SK-N-MC (cell line): ENCODE results near the gene FIBCD1.

ENCODE experiments used
- DNase-seq: peaks from one replicate; pipeline ENCODE4 v3.0.0-alpha.2; 2011; ENCODE audit warnings: low read depth, low spot score
- H3K27ac ChIP-seq: fragments of 200-600 bp; sonication (generic); 2 replicates; pipeline ENCODE4 v1.5.1; 2016; ENCODE audit warnings: mixed run types
- H3K36me3 ChIP-seq: fragments of 200-600 bp; sonication (generic); 2 replicates; pipeline ENCODE4 v1.6.1; 2017; ENCODE audit warnings: antibody characterized with exemption, low read length, mixed read lengths; ENCODE audit not compliant: insufficient read depth
- H3K4me3 ChIP-seq: fragments of 200-600 bp; sonication (generic); 2 replicates; pipeline ENCODE4 v1.5.1; 2016
- H3K9ac ChIP-seq: fragments of 200-600 bp; sonication (generic); 2 replicates; pipeline ENCODE4 v1.8.0; 2017; ENCODE audit warnings: mixed run types, mixed read lengths; ENCODE audit not compliant: insufficient read length
- H3K9me3 ChIP-seq: fragments of 200-600 bp; sonication (generic); 2 replicates; pipeline ENCODE4 v1.6.1; 2017; ENCODE audit warnings: low read depth, mild to moderate bottlenecking, antibody characterized with exemption, low read length, moderate library complexity, mixed read lengths
- EZH2 ChIP-seq: fragments of 200-600 bp; sonication (generic); IDR thresholded peaks from one replicate; pipeline ENCODE4 v1.6.1; 2017; ENCODE audit warnings: antibody characterized with exemption
- FOXP2 ChIP-seq: optimal IDR thresholded peaks from 2 replicates; pipeline ENCODE3; 2011; ENCODE audit warnings: mild to moderate bottlenecking, moderate library complexity; ENCODE audit not compliant: insufficient read depth; ENCODE audit errors: extremely low read length, control extremely low read depth
- POLR2AphosphoS5 ChIP-seq: IDR thresholded peaks from 2 replicates; pipeline ENCODE4 v1.6.1; 2012; ENCODE audit warnings: mild to moderate bottlenecking, low read depth, low read length, borderline replicate concordance

Gene FIBCD1, protein sequence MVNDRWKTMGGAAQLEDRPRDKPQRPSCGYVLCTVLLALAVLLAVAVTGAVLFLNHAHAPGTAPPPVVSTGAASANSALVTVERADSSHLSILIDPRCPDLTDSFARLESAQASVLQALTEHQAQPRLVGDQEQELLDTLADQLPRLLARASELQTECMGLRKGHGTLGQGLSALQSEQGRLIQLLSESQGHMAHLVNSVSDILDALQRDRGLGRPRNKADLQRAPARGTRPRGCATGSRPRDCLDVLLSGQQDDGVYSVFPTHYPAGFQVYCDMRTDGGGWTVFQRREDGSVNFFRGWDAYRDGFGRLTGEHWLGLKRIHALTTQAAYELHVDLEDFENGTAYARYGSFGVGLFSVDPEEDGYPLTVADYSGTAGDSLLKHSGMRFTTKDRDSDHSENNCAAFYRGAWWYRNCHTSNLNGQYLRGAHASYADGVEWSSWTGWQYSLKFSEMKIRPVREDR

DNA sequence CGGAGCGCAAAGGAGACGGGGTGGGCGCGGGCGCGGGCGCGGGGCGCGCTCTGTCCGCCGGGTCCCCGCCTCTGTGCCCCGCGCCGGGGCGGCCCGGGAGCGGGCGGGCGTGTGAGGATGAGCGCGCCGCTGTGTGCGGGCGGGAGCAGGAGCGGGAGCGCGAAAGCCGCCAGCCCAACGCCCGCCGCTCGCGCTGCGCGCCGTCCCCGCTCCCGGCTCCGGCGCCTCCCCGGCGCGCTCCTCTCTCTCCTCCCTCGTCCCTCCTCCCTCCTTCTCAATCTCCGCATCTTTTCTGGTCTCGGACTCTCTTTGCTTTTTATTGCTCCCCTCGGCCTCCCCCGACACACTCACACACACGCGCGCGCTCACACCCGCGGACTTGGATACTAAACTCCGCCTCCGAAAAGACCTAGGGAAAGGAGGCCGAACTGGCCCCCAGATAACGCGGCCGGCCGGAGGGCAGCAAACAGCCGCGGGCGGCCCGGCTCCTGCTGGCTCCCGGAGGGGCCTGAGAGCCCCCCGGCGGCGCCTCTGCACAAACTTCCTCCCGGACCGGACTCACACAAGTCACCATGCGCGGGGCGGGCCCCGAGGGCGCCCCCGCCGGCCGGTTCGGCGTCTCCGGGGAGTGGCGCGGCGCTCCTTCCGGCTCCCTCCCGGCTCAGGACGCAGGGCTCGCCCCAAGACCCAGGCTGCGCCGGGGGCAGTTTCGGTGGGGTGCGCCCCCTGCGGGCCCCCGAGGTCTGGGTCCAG lies at the start of gene FIBCD1:
Gene FIBCD1, minus strand, starts transcription at position 596 of the 753 bp plus-strand sequence. CDS start 640 bp downstream, outside the sequence.
- TF ChIP-seq POLR2AphosphoS5 (no peak), FOXP2 (no peak), EZH2 (peak; percentile 57)
- no peak within 1 kb of the TSS for H3K27ac ChIP-seq
- no peak within 1 kb of the TSS for H3K9ac ChIP-seq
- peak within 1 kb of the TSS; percentile 70 for H3K4me3 ChIP-seq
- DNase-seq = no peak
- H3K36me3 ChIP-seq = no peaks in the 10 kb centered on the region
- H3K9me3 ChIP-seq = no peaks in the 10 kb centered on the region

GRCh38 chr9:130988400-130988747 lies 49.3 kb upstream of the FIBCD1 start:
- no peak overlapping the region for H3K27ac ChIP-seq
- H3K9me3 ChIP-seq = no peaks in the 10 kb centered on the region
- TF ChIP-seq EZH2 (no peak), FOXP2 (no peak), POLR2AphosphoS5 (no peak)
- H3K4me3 ChIP-seq = no peak overlapping the region
- no peak overlapping the region for H3K9ac ChIP-seq
- no peaks in the 10 kb centered on the region for H3K36me3 ChIP-seq
- no peak for DNase-seq

GRCh38 chr9:130987738-130988399 lies 48.8 kb upstream of the FIBCD1 start:
- Histone ChIP-seq H3K36me3 (no peaks in the 10 kb centered on the region), H3K4me3 (no peak overlapping the region), H3K9me3 (no peaks in the 10 kb centered on the region), H3K9ac (no peak overlapping the region), H3K27ac (no peak overlapping the region)
- TF ChIP-seq POLR2AphosphoS5 (no peak), EZH2 (no peak), FOXP2 (no peak)
- DNase-seq = no peak

- Histone ChIP-seq H3K36me3 (no peaks in the 10 kb centered on the region), H3K9ac (no peak overlapping the region), H3K4me3 (no peak overlapping the region), H3K27ac (no peak overlapping the region), H3K9me3 (no peaks in the 10 kb centered on the region)
- TF ChIP-seq POLR2AphosphoS5 (no peak), EZH2 (no peak), FOXP2 (no peak)
- DNase-seq = no peak
These were observed 48.0 kb upstream of the FIBCD1 start for GRCh38 chr9:130987054-130987453.

- H3K9me3 ChIP-seq = no peaks in the 10 kb centered on the region
- DNase-seq = no peak
- H3K9ac ChIP-seq = no peak overlapping the region
- no peak for TF ChIP-seq FOXP2
- no peak for TF ChIP-seq EZH2
- no peak for TF ChIP-seq POLR2AphosphoS5
- no peak overlapping the region for H3K4me3 ChIP-seq
- no peak overlapping the region for H3K27ac ChIP-seq
- no peaks in the 10 kb centered on the region for H3K36me3 ChIP-seq
These were observed 47.4 kb upstream of the FIBCD1 start for GRCh38 chr9:130986356-130986965.

- no peak overlapping the region for H3K9ac ChIP-seq
- no peak for TF ChIP-seq FOXP2
- TF ChIP-seq POLR2AphosphoS5 = no peak
- no peak for TF ChIP-seq EZH2
- H3K4me3 ChIP-seq = no peak overlapping the region
These were observed 46.6 kb upstream of the FIBCD1 start for GRCh38 chr9:130985606-130986162.

DNA sequence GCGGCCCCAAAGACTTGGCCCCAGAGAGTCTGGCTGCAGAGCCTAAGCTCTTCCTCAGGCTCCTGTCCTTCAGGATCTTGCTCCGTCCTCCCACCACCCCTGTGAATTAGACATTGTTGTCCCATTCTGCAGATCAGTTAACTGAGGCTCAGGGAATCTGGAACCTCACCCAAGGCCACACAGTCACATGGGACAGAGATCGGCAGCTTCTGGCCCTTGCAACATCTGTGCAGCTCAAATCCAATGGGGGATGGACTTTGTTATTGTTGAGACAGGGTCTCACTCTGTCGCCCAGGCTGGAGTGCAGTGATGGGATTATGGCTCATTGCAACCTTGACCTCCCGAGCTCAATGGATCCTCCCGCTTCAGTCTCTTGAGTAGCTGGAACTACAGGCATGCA lies 46.0 kb upstream of the FIBCD1 start:
- TF ChIP-seq POLR2AphosphoS5 (no peak), FOXP2 (no peak), EZH2 (no peak)
- no peak for DNase-seq
- Histone ChIP-seq H3K4me3 (no peak overlapping the region), H3K27ac (no peak overlapping the region), H3K9ac (no peak overlapping the region), H3K36me3 (no peaks in the 10 kb centered on the region), H3K9me3 (no peaks in the 10 kb centered on the region)

More at GRCh38 chr9:130985606-130986162, 46.6 kb upstream of the FIBCD1 start:
- Histone ChIP-seq H3K36me3 (no peaks in the 10 kb centered on the region), H3K9me3 (no peaks in the 10 kb centered on the region), H3K27ac (no peak overlapping the region)
- no peak for DNase-seq

GRCh38 chr9:130984521-130984920 lies 45.5 kb upstream of the FIBCD1 start:
- no peak for DNase-seq
- H3K9me3 ChIP-seq = no peaks in the 10 kb centered on the region
- no peak overlapping the region for H3K4me3 ChIP-seq
- no peak overlapping the region for H3K27ac ChIP-seq
- H3K9ac ChIP-seq = no peak overlapping the region
- no peaks in the 10 kb centered on the region for H3K36me3 ChIP-seq
- TF ChIP-seq FOXP2 = no peak
- no peak for TF ChIP-seq POLR2AphosphoS5
- TF ChIP-seq EZH2 = no peak
